ENCODE measurements around the gene PANK2.
"Not testable (repeated sequence)": the region's sequence is repeated elsewhere in the genome, so short reads cannot be mapped to it uniquely, and the experiment has no call there.

Gene PANK2

GRCh38 chr20:3972161-3972560 is 83.0 kb downstream of the PANK2 start:
- Histone ChIP-seq H3K36me3 (ENCODE audit: control insufficient read depth in 2 of 2, insufficient read depth in 2 of 2, low read length in 2 of 2) (no peaks in the 10 kb centered on the region), H3K9me3 (ENCODE audit: control insufficient read depth in 2 of 2, low read length in 2 of 2) (no peaks in the 10 kb centered on the region), H3K9ac (ENCODE audit: low read depth in 1 of 2, low read length in 2 of 2) (no peak overlapping the region), H3K27ac (ENCODE audit: low read depth in 2 of 2, low read length in 2 of 2) (no peak overlapping the region), H3K27me3 (ENCODE audit: control insufficient read depth in 2 of 2, insufficient read depth in 2 of 2, low read length in 2 of 2) (no peaks in the 10 kb centered on the region), H3K4me1 (ENCODE audit: control insufficient read depth in 2 of 2, insufficient read depth in 2 of 2, low read length in 2 of 2) (no peaks in the 10 kb centered on the region), H3K4me3 (ENCODE audit: low read length in 2 of 2) (no peak overlapping the region)

GRCh38 chr20:3972631-3973030 is 83.4 kb downstream of the PANK2 start:
- not testable (repeated sequence) for H3K27ac ChIP-seq (ENCODE audit: low read depth in 2 of 2, low read length in 2 of 2); H3K9ac ChIP-seq (ENCODE audit: low read depth in 1 of 2, low read length in 2 of 2)

GRCh38 chr20:3973705-3974104 is 84.5 kb downstream of the PANK2 start:
- Histone ChIP-seq H3K36me3 (ENCODE audit: control insufficient read depth in 2 of 2, insufficient read depth in 2 of 2, low read length in 2 of 2) (no peaks in the 10 kb centered on the region), H3K27ac (ENCODE audit: low read depth in 2 of 2, low read length in 2 of 2) (no peak overlapping the region), H3K4me1 (ENCODE audit: control insufficient read depth in 2 of 2, insufficient read depth in 2 of 2, low read length in 2 of 2) (no peaks in the 10 kb centered on the region), H3K27me3 (ENCODE audit: control insufficient read depth in 2 of 2, insufficient read depth in 2 of 2, low read length in 2 of 2) (no peaks in the 10 kb centered on the region), H3K4me3 (ENCODE audit: low read length in 2 of 2) (no peak overlapping the region), H3K9ac (ENCODE audit: low read depth in 1 of 2, low read length in 2 of 2) (no peak overlapping the region), H3K9me3 (ENCODE audit: control insufficient read depth in 2 of 2, low read length in 2 of 2) (no peaks in the 10 kb centered on the region)

More at GRCh38 chr20:3972631-3973030, 83.4 kb downstream of the PANK2 start:
- not testable (repeated sequence) for H3K27me3 ChIP-seq (ENCODE audit: control insufficient read depth in 2 of 2, insufficient read depth in 2 of 2, low read length in 2 of 2); H3K9me3 ChIP-seq (ENCODE audit: control insufficient read depth in 2 of 2, low read length in 2 of 2); H3K4me1 ChIP-seq (ENCODE audit: control insufficient read depth in 2 of 2, insufficient read depth in 2 of 2, low read length in 2 of 2); H3K36me3 ChIP-seq (ENCODE audit: control insufficient read depth in 2 of 2, insufficient read depth in 2 of 2, low read length in 2 of 2); H3K4me3 ChIP-seq (ENCODE audit: low read length in 2 of 2)

GRCh38 chr20:3976511-3976910 is 87.3 kb downstream of the PANK2 start:
- H3K9me3 ChIP-seq (ENCODE audit: control insufficient read depth in 2 of 2, low read length in 2 of 2) = no peaks in the 10 kb centered on the region
- no peaks in the 10 kb centered on the region for H3K27me3 ChIP-seq (ENCODE audit: control insufficient read depth in 2 of 2, insufficient read depth in 2 of 2, low read length in 2 of 2)
- H3K36me3 ChIP-seq (ENCODE audit: control insufficient read depth in 2 of 2, insufficient read depth in 2 of 2, low read length in 2 of 2) = no peaks in the 10 kb centered on the region
- H3K9ac ChIP-seq (ENCODE audit: low read depth in 1 of 2, low read length in 2 of 2) = no peak overlapping the region
- H3K4me1 ChIP-seq (ENCODE audit: control insufficient read depth in 2 of 2, insufficient read depth in 2 of 2, low read length in 2 of 2) = peaks cover 0 to 4% of the 10 kb centered on the region in 2 donors
- no peak overlapping the region for H3K4me3 ChIP-seq (ENCODE audit: low read length in 2 of 2)
- H3K27ac ChIP-seq (ENCODE audit: low read depth in 2 of 2, low read length in 2 of 2) = no peak overlapping the region
